H1 (cell line): ENCODE data around the gene ZBED5. TPM values are rescaled to one million over a fixed set of nuclear protein-coding genes. Genes with fewer than 3 reads are reported as not detected.

ENCODE experiments used
- CHD7 ChIP-seq: fragments of 300-600 bp; sonication (generic); IDR thresholded peaks from 2 replicates; pipeline ENCODE4 v1.7.1; 2012; ENCODE audit warnings: low read length, moderate library complexity, mild to moderate bottlenecking, inconsistent platforms; ENCODE audit not compliant: insufficient replicate concordance
- NRF1 ChIP-seq: IDR thresholded peaks from 2 replicates; pipeline ENCODE4 v1.6.1; 2011; ENCODE audit warnings: mild to moderate bottlenecking, low read depth, low read length, improper control_type of control experiment
- RNF2 ChIP-seq: fragments of 200-900, 300-1000 bp; sonication (generic); IDR thresholded peaks from 2 replicates; pipeline ENCODE4 v1.7.1; 2016; ENCODE audit warnings: borderline replicate concordance, low read depth, mild to moderate bottlenecking, antibody characterized with exemption, low read length; ENCODE audit not compliant: poor library complexity, severe bottlenecking; ENCODE audit errors: missing control alignments
- SIX5 ChIP-seq: IDR thresholded peaks from 2 replicates; pipeline ENCODE4 v1.6.1; 2011; ENCODE audit warnings: mild to moderate bottlenecking, low read depth, low read length
- polyA plus RNA-seq, 7 experiments: library from polyadenylated mRNA; depleted of rRNA in 3 of 7; stranded (reverse) in 5 of 7; unstranded in 2 of 7; fragments of >200 nt in 5 of 7; fragments of 200-250 nt in 2 of 7; gene quantifications; 1 replicate in 5 of 7; 2 replicates in 1 of 7; 4 replicates in 1 of 7; pipeline versions ENCODE4 v1.2.1 to v1.2.3, GENCODE V29; 2011 to 2013; ENCODE audit warnings: missing spikeins in 2 of 7, mixed read lengths in 2 of 7
- total RNA-seq: library from RNA; stranded (reverse); fragmentation: NEBNext Ultra II Directional; extraction: Animal tissue kit (Norgen Biotek cat#: 25700); gene quantifications from 2 replicates; pipeline ENCODE4 v1.2.1, GENCODE V29; 2021

Gene ZBED5
- total and polyA plus RNA-seq, 2 of the 8 experiments (the other 6 are each of a cell fraction or from before 2014, with no cell fraction given), result 54.2 to 94.7 TPM

- TF ChIP-seq CHD7 (no peak), SIX5 (no peak), NRF1 (no peak), RNF2 (no peak)
These were observed 12.3 kb downstream of the ZBED5 start (continued) for GRCh38 chr11:10845589-10845988.
